Activated CD8-positive, alpha-beta T cell treated with anti-CD3 and anti-CD28 coated beads for 36 hours (primary cell): ENCODE data around the gene PNMT. TPM values are rescaled to one million over a fixed set of nuclear protein-coding genes. Genes with fewer than 3 reads are reported as not detected.

Source experiments
- ATAC-seq: fragments of 200-7000 bp; cut with Tn5 transposase; one replicate; pipeline ENCODE4 v1.10.0; 2021; ENCODE audit warnings: mild to moderate bottlenecking, moderate library complexity
- CTCF ChIA-PET: fragments of 350-600 bp; sonication (Branson Sonifier 250); formaldehyde crosslinking; loops from one replicate; lab custom pipeline; 2021; ENCODE audit warnings: antibody characterized with exemption; lab: Charles Lee
- POLR2A ChIA-PET: fragments of 350-600 bp; sonication (Branson Sonifier 250); formaldehyde crosslinking; loops from one replicate; lab custom pipeline; 2021; ENCODE audit warnings: antibody characterized with exemption; lab: Charles Lee
- DNase-seq: peaks from one replicate; pipeline ENCODE4 v3.0.0-alpha.2; 2020
- H3K27ac Mint-ChIP-seq: one replicate; pipeline ENCODE4 v1.8.0; 2021; ENCODE audit warnings: mild to moderate bottlenecking, mixed read lengths
- H3K27me3 Mint-ChIP-seq: one replicate; pipeline ENCODE4 v1.8.0; 2021; ENCODE audit warnings: mixed read lengths
- H3K36me3 Mint-ChIP-seq: one replicate; pipeline ENCODE4 v1.8.0; 2021; ENCODE audit warnings: low read depth, mixed read lengths
- H3K4me1 Mint-ChIP-seq: one replicate; pipeline ENCODE4 v1.8.0; 2021; ENCODE audit warnings: low read depth, mixed read lengths
- H3K4me3 Mint-ChIP-seq: one replicate; pipeline ENCODE4 v1.8.0; 2021; ENCODE audit warnings: mild to moderate bottlenecking, moderate library complexity, mixed read lengths
- H3K9me3 Mint-ChIP-seq: one replicate; pipeline ENCODE4 v1.8.0; 2021; ENCODE audit warnings: mixed read lengths
- CTCF ChIP-seq: fragments of 200-600 bp; IDR thresholded peaks from one replicate; pipeline ENCODE4 v1.8.0; 2022; ENCODE audit warnings: antibody characterized with exemption, mild to moderate bottlenecking
- intact Hi-C: fragments of 100-400 bp; cut with micrococcal nuclease; formaldehyde crosslinking; loops from one replicate; pipeline ENCODE4 v1.10.0; 2022
- total RNA-seq, 2 experiments: library from RNA; stranded (reverse); gene quantifications; one replicate each; pipeline ENCODE4 v1.2.3, GENCODE V29; 2021

PNMT gene
- total RNA-seq, 2 experiments from 2014 or later: 0.40 TPM; not detected in 1

DNA sequence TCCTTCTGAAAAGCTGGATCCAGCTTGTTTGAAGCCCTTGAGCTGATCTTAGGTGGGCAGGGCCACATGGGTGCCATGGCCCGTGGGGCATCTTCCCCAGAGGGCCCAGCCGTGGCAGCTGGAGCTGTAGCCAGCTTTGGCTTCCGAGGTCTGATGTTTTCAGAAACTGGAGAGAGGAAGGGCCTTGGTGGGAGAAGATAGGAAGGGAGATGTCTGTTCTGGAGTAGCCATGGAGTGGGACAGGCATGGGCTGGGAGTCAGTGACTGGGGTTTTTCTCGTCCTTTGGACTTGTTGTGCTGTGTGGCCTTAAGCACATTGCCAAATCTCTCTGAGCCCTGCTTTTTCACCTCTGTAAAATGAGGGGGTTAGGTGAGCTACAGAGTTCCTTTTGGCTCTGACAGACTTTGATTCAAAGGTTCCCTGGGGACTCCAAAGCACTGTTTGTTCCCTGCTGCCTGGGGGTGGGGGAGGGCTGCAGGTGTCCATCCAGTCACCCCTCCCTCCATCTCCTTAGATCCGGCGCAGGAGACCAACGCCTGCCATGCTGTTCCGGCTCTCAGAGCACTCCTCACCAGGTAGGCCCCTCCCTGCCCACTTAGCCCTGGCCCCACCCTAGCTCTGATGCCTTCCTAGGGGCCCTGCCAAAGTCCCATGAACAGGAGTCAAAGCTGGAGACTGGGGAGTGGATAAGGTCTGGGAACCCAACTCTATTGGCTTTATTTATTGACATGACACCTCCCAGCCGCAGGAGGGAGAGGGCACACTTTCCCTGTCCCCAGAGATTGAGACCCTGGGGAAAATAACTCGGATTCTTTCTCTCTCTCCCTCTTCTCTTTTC lies 39.4 kb upstream of the PNMT start:
- POLR2A ChIA-PET: interaction anchor here (0.7 to 1.5 kb wide), 2 partner anchors 22 to 24 kb away, joined by 3 read pairs; no protein-coding TSS in a partner anchor
- no peak for ATAC-seq
- Mint-ChIP-seq H3K27me3 (peaks cover 28% of the 10 kb centered on the region), H3K4me1 (peaks cover 11% of the 10 kb centered on the region), H3K4me3 (no peak overlapping the region), H3K27ac (no peak overlapping the region), H3K36me3 (no peaks in the 10 kb centered on the region), H3K9me3 (no peaks in the 10 kb centered on the region)
- DNase-seq: no peak
- TF ChIP-seq CTCF: no peak
- intact Hi-C loops: loop anchor here (10.0 kb wide), 1 partner anchor 356 kb away; the partner anchor contains the start of gene PSMD3
- CTCF ChIA-PET: interaction anchor here (1.3 to 9.4 kb wide), 5 partner anchors 9 to 81 kb away, joined by 3 to 111 read pairs (median 9); no protein-coding TSS in a partner anchor

DNA sequence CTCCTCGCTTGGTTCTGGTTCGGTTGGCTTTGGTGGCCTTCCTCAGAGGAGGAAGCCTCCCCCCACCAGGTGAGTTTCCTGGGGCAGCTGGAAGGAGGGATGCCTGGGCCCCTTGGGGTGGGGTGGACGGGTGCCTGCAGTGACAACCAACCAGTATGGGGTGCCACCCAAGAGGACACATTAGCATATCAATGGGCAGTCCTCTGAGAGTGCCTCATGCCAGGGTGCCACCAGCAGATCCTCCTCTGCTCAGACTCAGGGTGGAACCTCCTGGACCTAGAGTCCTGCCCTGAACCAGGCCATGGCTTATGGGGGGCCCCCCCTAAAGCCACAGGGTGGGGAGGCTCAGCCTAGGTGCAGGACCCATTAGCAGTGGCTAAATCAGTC lies 38.8 kb upstream of the PNMT start:
- ChIA-PET CTCF (interaction anchor here (1.3 to 9.3 kb wide), 4 partner anchors 8 to 82 kb away, joined by 7 to 224 read pairs (median 10); no protein-coding TSS in a partner anchor), POLR2A (interaction anchor here (1.5 kb wide), 1 partner anchor 23 kb away, joined by 3 read pairs; no protein-coding TSS in a partner anchor)
- H3K27ac Mint-ChIP-seq: no peak overlapping the region
- DNase-seq (no peak), ATAC-seq (no peak)
- no peak for TF ChIP-seq CTCF
- H3K4me3 Mint-ChIP-seq: no peak overlapping the region
- H3K27me3 Mint-ChIP-seq: peaks cover 28% of the 10 kb centered on the region
- intact Hi-C loops: loop anchor here (10.0 kb wide), 1 partner anchor 355 kb away; the partner anchor contains the start of gene PSMD3
- no peaks in the 10 kb centered on the region for H3K36me3 Mint-ChIP-seq
- H3K4me1 Mint-ChIP-seq: peaks cover 11% of the 10 kb centered on the region
- H3K9me3 Mint-ChIP-seq: no peaks in the 10 kb centered on the region

DNA sequence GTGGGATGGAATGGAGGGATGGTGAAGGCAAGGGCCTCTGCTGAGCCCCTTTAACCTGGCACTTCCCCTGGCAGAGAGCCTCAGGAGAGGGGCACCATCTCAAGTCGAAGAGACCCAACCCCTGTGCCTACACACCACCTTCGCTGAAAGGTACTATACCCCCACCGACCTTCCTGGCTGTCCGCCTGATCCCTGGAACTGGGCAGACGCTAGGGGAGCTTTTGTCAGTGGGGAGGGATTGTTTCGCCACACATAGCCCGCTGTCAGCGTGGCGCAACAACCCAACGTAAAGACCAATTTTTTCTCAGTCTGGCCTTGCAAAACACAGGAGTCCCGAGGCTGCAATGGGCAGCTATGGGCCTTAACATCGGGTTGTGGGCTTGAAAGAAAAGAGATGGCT lies 38.4 kb upstream of the PNMT start:
- Mint-ChIP-seq H3K4me1 (peaks cover 11% of the 10 kb centered on the region), H3K36me3 (no peaks in the 10 kb centered on the region), H3K9me3 (no peaks in the 10 kb centered on the region), H3K4me3 (no peak overlapping the region), H3K27ac (no peak overlapping the region), H3K27me3 (peaks cover 28% of the 10 kb centered on the region)
- ATAC-seq: no peak
- intact Hi-C loops: loop anchor here (10.0 kb wide), 2 partner anchors 235 to 355 kb away; partner anchors contain the start of genes IKZF3, PSMD3 and ZPBP2
- ChIA-PET POLR2A (no interaction called here), CTCF (interaction anchor here (2.8 to 9.3 kb wide), 2 partner anchors 8 to 82 kb away, joined by 9 to 224 read pairs; no protein-coding TSS in a partner anchor)
- DNase-seq: no peak
- no peak for TF ChIP-seq CTCF

DNA sequence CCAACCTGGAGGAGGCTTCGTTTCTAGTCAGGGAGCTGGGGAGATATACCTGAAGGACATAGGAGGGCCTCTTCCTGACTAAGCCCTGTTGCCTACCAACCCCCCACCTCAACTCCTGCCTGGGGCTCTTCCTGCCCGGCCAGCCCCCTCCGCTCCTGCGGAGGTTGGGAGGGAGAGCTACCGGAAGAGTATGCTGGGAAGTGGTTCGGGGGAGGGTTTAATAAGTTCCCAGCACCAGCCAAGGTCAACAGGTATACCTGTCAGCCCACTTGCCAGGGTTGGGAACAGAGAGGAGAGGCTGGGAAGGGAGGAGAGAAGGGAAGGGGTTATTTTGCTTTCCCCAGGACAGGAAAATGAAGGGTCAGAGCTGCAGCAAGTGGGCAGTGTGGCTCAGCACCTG lies 36.9 kb upstream of the PNMT start:
- DNase-seq (no peak), ATAC-seq (no peak)
- Mint-ChIP-seq H3K27ac (no peak overlapping the region), H3K27me3 (peaks cover 15% of the 10 kb centered on the region), H3K4me3 (no peak overlapping the region), H3K4me1 (peaks cover 12% of the 10 kb centered on the region), H3K36me3 (no peaks in the 10 kb centered on the region), H3K9me3 (no peaks in the 10 kb centered on the region)
- ChIA-PET CTCF (interaction anchor here (0.9 to 9.3 kb wide), 7 partner anchors 9 to 99 kb away, joined by 3 to 224 read pairs (median 5); partner anchors contain the start of gene MIEN1), POLR2A (interaction anchor here (1.5 kb wide), 1 partner anchor 10 kb away, joined by 5 read pairs; no protein-coding TSS in a partner anchor)
- no peak for TF ChIP-seq CTCF
- intact Hi-C loops: loop anchor here (10.0 kb wide), 1 partner anchor 233 kb away; the partner anchor contains the start of genes IKZF3 and ZPBP2
